ENCODE measurements around the gene EPPIN.

DNA sequence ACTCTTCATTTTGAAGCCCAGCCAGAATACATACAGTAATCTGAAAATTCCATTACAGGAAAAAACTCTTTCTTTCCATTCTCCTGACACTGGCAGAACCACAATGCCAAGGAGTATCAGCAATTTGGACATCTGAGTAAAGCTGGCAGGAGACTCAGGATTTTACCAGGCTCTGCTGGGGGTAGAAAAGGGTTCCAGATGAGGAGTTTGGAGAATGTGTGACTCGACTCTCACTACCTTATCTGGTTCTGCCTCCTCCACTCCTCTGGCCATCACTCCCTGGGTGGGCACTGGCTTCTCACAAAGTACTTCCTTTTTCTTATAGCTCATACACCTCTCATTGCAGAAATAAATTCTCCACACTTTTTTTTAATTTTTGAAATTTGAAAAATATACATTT is 42.5 kb upstream of the EPPIN start:
- TF ChIP-seq, protein P1, sequence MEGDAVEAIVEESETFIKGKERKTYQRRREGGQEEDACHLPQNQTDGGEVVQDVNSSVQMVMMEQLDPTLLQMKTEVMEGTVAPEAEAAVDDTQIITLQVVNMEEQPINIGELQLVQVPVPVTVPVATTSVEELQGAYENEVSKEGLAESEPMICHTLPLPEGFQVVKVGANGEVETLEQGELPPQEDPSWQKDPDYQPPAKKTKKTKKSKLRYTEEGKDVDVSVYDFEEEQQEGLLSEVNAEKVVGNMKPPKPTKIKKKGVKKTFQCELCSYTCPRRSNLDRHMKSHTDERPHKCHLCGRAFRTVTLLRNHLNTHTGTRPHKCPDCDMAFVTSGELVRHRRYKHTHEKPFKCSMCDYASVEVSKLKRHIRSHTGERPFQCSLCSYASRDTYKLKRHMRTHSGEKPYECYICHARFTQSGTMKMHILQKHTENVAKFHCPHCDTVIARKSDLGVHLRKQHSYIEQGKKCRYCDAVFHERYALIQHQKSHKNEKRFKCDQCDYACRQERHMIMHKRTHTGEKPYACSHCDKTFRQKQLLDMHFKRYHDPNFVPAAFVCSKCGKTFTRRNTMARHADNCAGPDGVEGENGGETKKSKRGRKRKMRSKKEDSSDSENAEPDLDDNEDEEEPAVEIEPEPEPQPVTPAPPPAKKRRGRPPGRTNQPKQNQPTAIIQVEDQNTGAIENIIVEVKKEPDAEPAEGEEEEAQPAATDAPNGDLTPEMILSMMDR (IDR thresholded peaks at IDR 0.05) = no peak
- TF ChIP-seq EZH2 (IDR thresholded peaks at IDR 0.05; ENCODE audit: borderline replicate concordance, insufficient read depth, low read depth, low read length, poor library complexity, severe bottlenecking) = no peak

Data from B cell (primary cell).